ENCODE data around the gene ANKRD30A.
A peak's percentile ranks its signal among the peaks of the same experiment; 100 is the strongest.

ANKRD30A gene

GRCh38 chr10:37269554-37270256 is 144.3 kb downstream of the ANKRD30A start:
- no peak overlapping the region for H3K4me3 ChIP-seq (ENCODE audit: low read depth, low read length)
- TF ChIP-seq CTCF (conservative IDR thresholded peaks at IDR 0.05; ENCODE audit: low read depth, low read length), result no peak
- no peak for DNase-seq (ENCODE audit: low read depth)

GRCh38 chr10:37275216-37275777 is 149.9 kb downstream of the ANKRD30A start:
- no peak overlapping the region for H3K4me3 ChIP-seq (ENCODE audit: low read depth, low read length)
- TF ChIP-seq CTCF (conservative IDR thresholded peaks at IDR 0.05; ENCODE audit: low read depth, low read length), result no peak
- DNase-seq (ENCODE audit: low read depth), result no peak

DNA sequence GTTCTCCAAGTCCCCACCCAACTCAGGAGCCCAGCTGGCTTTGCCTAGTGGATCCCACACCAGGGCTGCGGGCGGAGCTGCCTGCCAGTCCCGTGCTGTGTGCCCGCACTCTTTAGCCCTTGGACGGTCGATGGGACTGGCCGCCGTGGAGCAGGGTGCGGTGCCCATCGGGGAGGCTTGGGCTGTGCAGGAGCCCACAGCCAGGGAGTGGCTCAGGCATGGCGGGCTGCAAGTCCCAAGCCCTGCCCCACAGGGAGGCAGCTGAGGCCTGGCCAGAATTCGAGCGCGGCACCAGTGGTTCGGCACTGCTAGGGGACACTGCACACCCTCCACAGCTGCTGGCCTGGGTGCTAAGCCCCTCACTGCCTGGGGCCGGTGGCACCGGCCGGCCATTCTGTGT is 159.7 kb downstream of the ANKRD30A start:
- DNase-seq (ENCODE audit: low read depth), result no peak
- no peak for TF ChIP-seq CTCF (conservative IDR thresholded peaks at IDR 0.05; ENCODE audit: low read depth, low read length)
- H3K4me3 ChIP-seq (ENCODE audit: low read depth, low read length), result no peak overlapping the region

GRCh38 chr10:37289833-37290464 is 164.6 kb downstream of the ANKRD30A start:
- no peak for TF ChIP-seq CTCF (conservative IDR thresholded peaks at IDR 0.05; ENCODE audit: low read depth, low read length)
- peak; percentile 3 for DNase-seq (ENCODE audit: low read depth)
- no peak overlapping the region for H3K4me3 ChIP-seq (ENCODE audit: low read depth, low read length)

DNA sequence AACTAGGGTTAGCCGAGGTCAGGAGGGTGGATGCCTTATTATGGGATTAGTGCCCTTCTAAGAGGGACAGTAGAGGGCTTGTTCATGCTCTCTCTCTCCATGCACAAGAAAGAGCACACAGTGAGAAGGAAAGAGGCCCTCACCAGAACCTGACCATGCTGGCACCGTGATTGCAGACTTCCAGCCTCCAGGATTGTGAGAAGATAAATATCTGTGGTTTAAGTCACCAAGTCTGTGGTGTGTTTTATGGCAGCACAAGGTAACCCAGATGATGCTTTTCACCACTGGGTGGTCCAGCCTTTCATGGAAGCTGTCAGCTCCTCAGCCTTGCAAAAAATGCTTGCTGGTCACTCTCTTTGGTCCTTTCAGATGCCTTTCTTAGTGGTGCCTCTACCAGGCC is 175.9 kb downstream of the ANKRD30A start:
- H3K4me3 ChIP-seq (ENCODE audit: low read depth, low read length), result no peak overlapping the region
- no peak for TF ChIP-seq CTCF (conservative IDR thresholded peaks at IDR 0.05; ENCODE audit: low read depth, low read length)
- DNase-seq (ENCODE audit: low read depth), result no peak

GRCh38 chr10:37304036-37304435 is 178.6 kb downstream of the ANKRD30A start:
- H3K4me3 ChIP-seq (ENCODE audit: low read depth, low read length), result no peak overlapping the region
- no peak for TF ChIP-seq CTCF (conservative IDR thresholded peaks at IDR 0.05; ENCODE audit: low read depth, low read length)
- no peak for DNase-seq (ENCODE audit: low read depth)
